Tongue (tissue), 2 donors: ENCODE measurements around the gene FGD2. TPM values are rescaled to one million over a fixed set of nuclear protein-coding genes. Genes with fewer than 3 reads are reported as not detected.
A peak's percentile ranks its signal among the peaks of the same experiment; 100 is the strongest.

Source experiments
- DNase-seq: peaks from one replicate; pipeline ENCODE4 v3.0.0-alpha.2; 2015
- total RNA-seq: library from RNA; depleted of rRNA; stranded (reverse); fragments of >200 nt; gene quantifications from one replicate; pipeline ENCODE4 v1.2.3, GENCODE V29; 2014

FGD2 gene
- total RNA-seq, 1 donor from 2014 or later = 13.1 TPM

- DNase-seq = peak; percentile 94
Observed at GRCh38 chr6:37018198-37019064, 13.0 kb downstream of the FGD2 start.

GRCh38 chr6:37019065-37019450 is 13.6 kb downstream of the FGD2 start:
- no peak for DNase-seq

- no peak for DNase-seq
Observed at GRCh38 chr6:37020381-37020780, 14.9 kb downstream of the FGD2 start.

- no peak for DNase-seq
Observed at GRCh38 chr6:37020812-37021211, 15.4 kb downstream of the FGD2 start.

- DNase-seq = peak; percentile 63
Observed at GRCh38 chr6:37021356-37022129, 16.1 kb downstream of the FGD2 start.

- DNase-seq = no peak
Observed at GRCh38 chr6:37022135-37022863, 16.8 kb downstream of the FGD2 start.

- DNase-seq = no peak
Observed at GRCh38 chr6:37024656-37025337, 19.3 kb downstream of the FGD2 start.

- DNase-seq = no peak
Observed at GRCh38 chr6:37025621-37026466, 20.4 kb downstream of the FGD2 start.

- DNase-seq = no peak
Observed at GRCh38 chr6:37027036-37027720, 21.7 kb downstream of the FGD2 start.

- DNase-seq = no peak
Observed at GRCh38 chr6:37027811-37028469, 22.5 kb downstream of the FGD2 start.

GRCh38 chr6:37029249-37029971 is 24.0 kb downstream of the FGD2 start:
- peak; percentile 67 for DNase-seq

GRCh38 chr6:37030599-37030998 is 25.1 kb downstream of the FGD2 start:
- no peak for DNase-seq

- DNase-seq = no peak
Observed at GRCh38 chr6:37032239-37032638, 26.8 kb downstream of the FGD2 start.

GRCh38 chr6:37033255-37033654 is 27.8 kb downstream of the FGD2 start:
- no peak for DNase-seq

- no peak for DNase-seq
Observed at GRCh38 chr6:37033819-37034795, 28.7 kb downstream of the FGD2 start.

- no peak for DNase-seq
Observed at GRCh38 chr6:37036146-37036545, 30.7 kb downstream of the FGD2 start.

- DNase-seq = peak; percentile 84
Observed at GRCh38 chr6:37038292-37039198, 33.1 kb downstream of the FGD2 start.
